ENCODE results near the gene RASA4B. TPM values are rescaled to one million over a fixed set of nuclear protein-coding genes. Genes with fewer than 3 reads are reported as not detected.

The RASA4B gene
- total RNA-seq, 1 experiment from 2014 or later, result 1.2 TPM

DNA sequence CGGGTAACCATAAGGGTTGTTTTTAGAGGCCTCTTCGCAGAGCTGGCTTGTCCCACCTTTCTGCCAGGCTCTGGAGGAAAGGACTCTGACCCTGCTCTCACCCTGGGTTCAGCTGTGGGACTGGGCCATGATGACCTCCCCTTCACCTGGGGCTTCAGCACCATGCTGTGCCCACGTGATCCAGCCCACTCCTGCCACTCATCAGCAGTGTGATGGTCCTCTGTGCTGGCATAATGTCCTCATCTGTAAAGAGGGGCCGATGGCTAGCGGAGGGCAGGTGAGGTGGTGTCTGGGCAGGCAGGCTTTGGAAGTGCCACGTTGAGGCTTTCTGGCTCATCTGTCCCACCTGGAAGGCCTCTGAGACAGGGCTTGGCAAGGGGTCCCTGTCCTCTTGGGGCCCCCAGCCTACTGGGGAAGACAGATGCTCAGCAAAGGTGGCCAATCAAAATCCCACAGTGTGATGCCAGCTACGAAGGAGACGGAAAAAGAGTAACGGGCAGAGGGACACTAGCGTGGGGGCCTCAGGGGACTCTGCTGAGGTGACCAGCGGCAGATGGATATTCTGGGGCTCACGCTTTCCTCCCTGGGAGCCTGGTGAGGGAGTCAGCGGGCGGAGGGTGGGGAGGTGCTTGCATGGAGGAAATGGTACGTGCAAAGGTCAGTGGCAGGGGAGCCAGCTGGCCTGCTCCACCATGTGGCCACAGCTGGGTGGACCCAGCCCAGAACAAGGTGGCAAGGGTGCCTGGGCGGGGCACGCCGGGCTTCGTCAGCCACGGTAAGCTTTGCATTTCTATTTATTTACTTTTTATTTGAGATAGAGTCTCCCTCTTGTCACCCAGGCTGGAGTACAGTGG, 47.4 kb downstream of the RASA4B start:
- Histone ChIP-seq H3K79me2 (ENCODE audit: low read depth) (no peaks in the 10 kb centered on the region), H3K9me2 (ENCODE audit: insufficient read depth) (no peaks in the 10 kb centered on the region), H3K27ac (no peak overlapping the region), H3K4me3 (no peak overlapping the region), H4K20me1 (ENCODE audit: insufficient read depth) (no peaks in the 10 kb centered on the region), H2AFZ (no peak overlapping the region), H3K4me2 (no peak overlapping the region), H3F3A (ENCODE audit: insufficient read depth, low read depth) (no peaks in the 10 kb centered on the region; the same call in 1 of the 2 replicates), H3K27me3 (ENCODE audit: insufficient read depth, low read depth) (no peaks in the 10 kb centered on the region), H3K36me3 (ENCODE audit: low read depth) (no peaks in the 10 kb centered on the region), H3K4me1 (replicated peaks; ENCODE audit: insufficient read depth) (peaks cover 5% of the 10 kb centered on the region; the same call in 1 of the 2 replicates), H3K9me3 (ENCODE audit: insufficient read depth, low read depth) (no peaks in the 10 kb centered on the region)
- no peak for TF ChIP-seq CTCF (conservative IDR thresholded peaks at IDR 0.05)
- TF ChIP-seq EZH2 (IDR thresholded peaks at IDR 0.05; ENCODE audit: low read depth), result no peak
- ChIA-PET POLR2A (ENCODE audit: unreplicated experiment) (no interaction called here), CTCF (no interaction called here)
- DNase-seq, result no peak
- BruUV-seq (replicated peaks), result no TSS peak
- intact Hi-C loops (cut with micrococcal nuclease; ENCODE audit: unreplicated experiment), result loop anchor here (10.0 kb wide), 1 partner anchor 195 kb away; no protein-coding TSS in a partner anchor

DNA sequence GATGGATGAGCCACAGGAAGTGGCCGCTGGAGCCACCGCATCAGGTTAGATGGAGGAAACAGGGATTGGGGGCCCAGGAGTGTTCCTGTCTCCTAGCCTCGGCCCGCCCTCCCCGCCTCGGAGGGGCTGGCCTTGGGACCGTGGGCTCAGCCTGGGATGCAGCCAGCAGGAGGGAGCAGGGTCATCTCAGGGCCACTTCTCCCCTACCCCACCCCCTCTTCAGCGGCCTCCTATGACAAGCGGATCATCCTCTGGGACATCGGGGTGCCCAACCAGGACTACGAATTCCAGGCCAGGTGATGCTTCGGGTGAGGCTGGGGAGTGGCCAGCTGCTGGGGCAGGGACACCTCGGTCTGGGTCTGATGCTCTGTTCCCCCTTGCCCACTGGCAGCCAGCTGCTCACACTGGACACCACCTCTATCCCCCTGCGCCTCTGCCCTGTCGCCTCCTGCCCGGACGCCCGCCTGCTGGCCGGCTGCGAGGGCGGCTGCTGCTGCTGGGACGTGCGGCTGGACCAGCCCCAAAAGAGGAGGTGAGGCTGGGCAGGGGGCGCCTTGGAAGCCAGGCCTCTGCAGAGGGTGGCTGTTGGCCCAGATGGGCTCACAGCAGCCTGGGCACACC, 48.1 kb downstream of the RASA4B start:
- DNase-seq, result no peak
- Histone ChIP-seq H3K9me2 (ENCODE audit: insufficient read depth) (no peaks in the 10 kb centered on the region), H3K36me3 (ENCODE audit: low read depth) (no peaks in the 10 kb centered on the region), H3K79me2 (ENCODE audit: low read depth) (peaks cover 1% of the 10 kb centered on the region; the same call in 1 of the 2 replicates), H3K9me3 (ENCODE audit: insufficient read depth, low read depth) (no peaks in the 10 kb centered on the region), H3K4me3 (no peak overlapping the region), H3K27ac (no peak overlapping the region), H2AFZ (no peak overlapping the region), H4K20me1 (ENCODE audit: insufficient read depth) (no peaks in the 10 kb centered on the region), H3F3A (ENCODE audit: insufficient read depth, low read depth) (no peaks in the 10 kb centered on the region; the same call in 1 of the 2 replicates), H3K4me1 (replicated peaks; ENCODE audit: insufficient read depth) (peaks cover 5% of the 10 kb centered on the region; the same call in 1 of the 2 replicates), H3K4me2 (no peak overlapping the region), H3K27me3 (ENCODE audit: insufficient read depth, low read depth) (no peaks in the 10 kb centered on the region)
- intact Hi-C loops (cut with micrococcal nuclease; ENCODE audit: unreplicated experiment), result loop anchor here (10.0 kb wide), 1 partner anchor 195 kb away; no protein-coding TSS in a partner anchor
- ChIA-PET POLR2A (ENCODE audit: unreplicated experiment) (no interaction called here), CTCF (no interaction called here)
- TF ChIP-seq EZH2 (IDR thresholded peaks at IDR 0.05; ENCODE audit: low read depth), result no peak
- no peak for TF ChIP-seq CTCF (conservative IDR thresholded peaks at IDR 0.05)
- no TSS peak for BruUV-seq (replicated peaks)

- Histone ChIP-seq H3K4me2 (no peak overlapping the region), H3K27ac (no peak overlapping the region), H3F3A (ENCODE audit: insufficient read depth, low read depth) (no peaks in the 10 kb centered on the region; the same call in 1 of the 2 replicates), H3K4me1 (replicated peaks; ENCODE audit: insufficient read depth) (peaks cover 9% of the 10 kb centered on the region), H4K20me1 (ENCODE audit: insufficient read depth) (no peaks in the 10 kb centered on the region), H3K79me2 (ENCODE audit: low read depth) (peaks cover 9% of the 10 kb centered on the region; the same call in 1 of the 2 replicates), H3K9me2 (ENCODE audit: insufficient read depth) (no peaks in the 10 kb centered on the region), H2AFZ (no peak overlapping the region), H3K4me3 (no peak overlapping the region), H3K9me3 (ENCODE audit: insufficient read depth, low read depth) (no peaks in the 10 kb centered on the region), H3K27me3 (ENCODE audit: insufficient read depth, low read depth) (no peaks in the 10 kb centered on the region), H3K36me3 (ENCODE audit: low read depth) (no peaks in the 10 kb centered on the region)
- intact Hi-C loops (cut with micrococcal nuclease; ENCODE audit: unreplicated experiment), result loop anchor here (10.0 kb wide), 1 partner anchor 194 kb away; no protein-coding TSS in a partner anchor
- BruUV-seq (replicated peaks), result no TSS peak
- no peak for DNase-seq
- no peak for TF ChIP-seq EZH2 (IDR thresholded peaks at IDR 0.05; ENCODE audit: low read depth)
- no peak for TF ChIP-seq CTCF (conservative IDR thresholded peaks at IDR 0.05)
- CTCF ChIA-PET, result interaction anchor here (0.6 kb wide), 1 partner anchor 34 kb away, joined by 5 read pairs; no protein-coding TSS in a partner anchor
- POLR2A ChIA-PET (ENCODE audit: unreplicated experiment), result no interaction called here
Observed at GRCh38 chr7:102468478-102469350, 48.9 kb downstream of the RASA4B start.
